Measurements from ENCODE around the gene IFNB1. TPM values are rescaled to one million over a fixed set of nuclear protein-coding genes. Genes with fewer than 3 reads are reported as not detected.
A peak's percentile ranks its signal among the peaks of the same experiment; 100 is the strongest.

Gene IFNB1
- total RNA-seq, 4 donors from 2014 or later: not detected

DNA sequence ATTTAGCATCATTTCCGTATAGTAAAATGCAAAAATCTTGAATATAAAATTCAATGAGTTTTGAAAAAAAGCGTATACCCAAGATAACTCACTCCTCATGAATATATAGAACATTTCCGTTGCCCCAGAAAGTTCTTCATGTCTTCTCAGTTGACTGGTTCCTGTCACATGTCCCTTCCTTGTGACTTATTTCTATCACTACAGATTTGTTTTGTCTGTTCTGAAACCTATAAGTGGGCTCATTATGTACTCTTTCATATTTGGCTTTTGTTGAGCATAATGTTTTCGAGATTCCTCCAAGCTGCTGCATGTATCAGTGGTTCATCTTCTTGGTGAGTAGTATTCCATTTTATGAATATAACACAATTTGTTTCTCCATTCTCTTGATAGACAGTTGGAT, 35.3 kb downstream of the IFNB1 start:
- H3K4me1 ChIP-seq: no peaks in the 10 kb centered on the region
- H3K27ac ChIP-seq: no peak overlapping the region
- no peaks in the 10 kb centered on the region for H3K27me3 ChIP-seq
- no peaks in the 10 kb centered on the region for H3K9me3 ChIP-seq
- 90 to 95% methylated on average over 4 of the region's 4 CpGs for WGBS, 2 donors
- no peaks in the 10 kb centered on the region for H3K36me3 ChIP-seq
- no peak overlapping the region for H3K4me3 ChIP-seq (replicated peaks in 1 of 3)
- no peak for TF ChIP-seq POLR2A (IDR thresholded peaks at IDR 0.05)
- TF ChIP-seq, protein P1, sequence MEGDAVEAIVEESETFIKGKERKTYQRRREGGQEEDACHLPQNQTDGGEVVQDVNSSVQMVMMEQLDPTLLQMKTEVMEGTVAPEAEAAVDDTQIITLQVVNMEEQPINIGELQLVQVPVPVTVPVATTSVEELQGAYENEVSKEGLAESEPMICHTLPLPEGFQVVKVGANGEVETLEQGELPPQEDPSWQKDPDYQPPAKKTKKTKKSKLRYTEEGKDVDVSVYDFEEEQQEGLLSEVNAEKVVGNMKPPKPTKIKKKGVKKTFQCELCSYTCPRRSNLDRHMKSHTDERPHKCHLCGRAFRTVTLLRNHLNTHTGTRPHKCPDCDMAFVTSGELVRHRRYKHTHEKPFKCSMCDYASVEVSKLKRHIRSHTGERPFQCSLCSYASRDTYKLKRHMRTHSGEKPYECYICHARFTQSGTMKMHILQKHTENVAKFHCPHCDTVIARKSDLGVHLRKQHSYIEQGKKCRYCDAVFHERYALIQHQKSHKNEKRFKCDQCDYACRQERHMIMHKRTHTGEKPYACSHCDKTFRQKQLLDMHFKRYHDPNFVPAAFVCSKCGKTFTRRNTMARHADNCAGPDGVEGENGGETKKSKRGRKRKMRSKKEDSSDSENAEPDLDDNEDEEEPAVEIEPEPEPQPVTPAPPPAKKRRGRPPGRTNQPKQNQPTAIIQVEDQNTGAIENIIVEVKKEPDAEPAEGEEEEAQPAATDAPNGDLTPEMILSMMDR (IDR thresholded peaks at IDR 0.05): no peak
- intact Hi-C loops (cut with DNase I): no loop called here
- no peak for DNase-seq

DNA sequence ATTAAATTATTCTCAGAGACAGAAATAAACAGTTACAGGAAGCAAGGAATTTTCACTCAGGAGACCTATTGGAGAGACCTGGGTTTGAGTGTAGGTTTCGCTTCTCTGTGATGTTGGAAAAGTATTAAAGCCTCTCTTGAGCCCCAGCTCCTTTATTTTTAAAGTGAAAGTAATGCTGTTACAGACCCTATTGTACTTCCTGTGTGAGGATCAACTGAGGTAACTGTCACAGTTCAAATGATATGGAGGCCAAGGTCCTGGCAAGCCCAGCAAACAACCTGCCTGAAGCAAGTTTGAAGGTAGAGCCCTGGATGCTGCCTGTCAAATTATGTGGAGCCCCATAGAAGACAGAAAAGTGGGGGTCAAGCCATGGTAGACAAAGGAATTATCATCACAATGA, 38.4 kb downstream of the IFNB1 start:
- no peak overlapping the region for H3K4me3 ChIP-seq (replicated peaks in 1 of 3)
- H3K36me3 ChIP-seq: no peaks in the 10 kb centered on the region
- intact Hi-C loops (cut with DNase I): no loop called here
- no peaks in the 10 kb centered on the region for H3K4me1 ChIP-seq
- TF ChIP-seq, protein P1 (IDR thresholded peaks at IDR 0.05): no peak
- no peak for TF ChIP-seq POLR2A (IDR thresholded peaks at IDR 0.05)
- H3K27me3 ChIP-seq: no peaks in the 10 kb centered on the region
- WGBS, 2 donors: 91 to 96% methylated on average over 1 of the region's 1 CpG
- H3K27ac ChIP-seq: no peak overlapping the region
- no peaks in the 10 kb centered on the region for H3K9me3 ChIP-seq
- no peak for DNase-seq

DNA sequence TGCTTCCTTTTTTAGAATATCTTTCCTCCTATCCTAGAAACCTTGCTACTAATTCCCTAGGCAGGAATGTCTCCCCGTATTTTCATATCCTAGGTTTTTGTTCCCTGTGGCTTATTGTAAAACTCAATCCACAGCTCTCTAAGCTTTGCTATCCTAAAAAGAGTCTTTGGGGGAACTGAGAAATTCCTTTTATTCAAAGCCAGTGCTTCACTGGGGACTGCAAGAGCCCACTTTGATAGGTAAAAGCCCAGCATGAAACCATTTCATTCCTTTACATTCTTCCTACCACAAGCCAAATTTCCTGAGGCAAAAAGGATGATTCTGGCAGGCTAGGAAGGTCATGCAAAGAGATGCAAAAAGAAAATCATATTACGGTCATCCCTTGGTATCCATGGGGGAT, 40.5 kb downstream of the IFNB1 start:
- WGBS, 2 donors: 92 to 96% methylated on average over 2 of the region's 2 CpGs
- intact Hi-C loops (cut with DNase I): no loop called here
- Histone ChIP-seq H3K4me1 (no peaks in the 10 kb centered on the region), H3K27ac (no peak overlapping the region), H3K27me3 (no peaks in the 10 kb centered on the region), H3K4me3 (replicated peaks in 1 of 3) (no peak overlapping the region), H3K36me3 (no peaks in the 10 kb centered on the region), H3K9me3 (no peaks in the 10 kb centered on the region)
- no peak for TF ChIP-seq POLR2A (IDR thresholded peaks at IDR 0.05)
- TF ChIP-seq, protein P1 (IDR thresholded peaks at IDR 0.05): no peak
- DNase-seq: no peak

DNA sequence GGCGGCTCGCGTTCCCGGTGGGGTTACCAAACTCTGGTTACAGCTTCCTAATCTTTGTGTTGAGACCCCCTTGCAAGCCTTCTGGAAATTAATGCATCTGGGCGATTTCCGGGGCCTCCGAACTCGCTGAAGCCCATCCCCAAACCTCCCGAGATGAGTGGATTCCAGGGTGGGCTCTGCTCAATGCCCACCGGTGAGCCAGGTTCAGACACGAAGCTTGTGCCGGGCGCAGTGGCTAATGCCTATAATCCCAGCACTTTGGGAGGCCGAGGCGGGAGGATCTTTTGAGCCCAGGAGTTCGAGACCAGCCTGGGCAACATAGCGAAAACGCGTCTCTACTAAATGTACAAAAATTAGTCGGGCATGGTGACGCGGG, 45.9 kb downstream of the IFNB1 start:
- Histone ChIP-seq H3K4me1 (peaks cover 3 to 6% of the 10 kb centered on the region in 2 donors), H3K9me3 (no peaks in the 10 kb centered on the region), H3K27me3 (no peaks in the 10 kb centered on the region), H3K27ac (peak overlapping the region; percentile 78 to 94 (median 83)), H3K36me3 (no peaks in the 10 kb centered on the region), H3K4me3 (replicated peaks in 1 of 3) (peak overlapping the region in 2 of 3 donors; percentile 14 to 32)
- intact Hi-C loops (cut with DNase I): no loop called here
- WGBS, 2 donors: 74 to 86% methylated on average over 18 to 22 of the region's 22 CpGs
- no peak for DNase-seq
- TF ChIP-seq POLR2A (IDR thresholded peaks at IDR 0.05): no peak
- TF ChIP-seq, protein P1 (IDR thresholded peaks at IDR 0.05): no peak

DNA sequence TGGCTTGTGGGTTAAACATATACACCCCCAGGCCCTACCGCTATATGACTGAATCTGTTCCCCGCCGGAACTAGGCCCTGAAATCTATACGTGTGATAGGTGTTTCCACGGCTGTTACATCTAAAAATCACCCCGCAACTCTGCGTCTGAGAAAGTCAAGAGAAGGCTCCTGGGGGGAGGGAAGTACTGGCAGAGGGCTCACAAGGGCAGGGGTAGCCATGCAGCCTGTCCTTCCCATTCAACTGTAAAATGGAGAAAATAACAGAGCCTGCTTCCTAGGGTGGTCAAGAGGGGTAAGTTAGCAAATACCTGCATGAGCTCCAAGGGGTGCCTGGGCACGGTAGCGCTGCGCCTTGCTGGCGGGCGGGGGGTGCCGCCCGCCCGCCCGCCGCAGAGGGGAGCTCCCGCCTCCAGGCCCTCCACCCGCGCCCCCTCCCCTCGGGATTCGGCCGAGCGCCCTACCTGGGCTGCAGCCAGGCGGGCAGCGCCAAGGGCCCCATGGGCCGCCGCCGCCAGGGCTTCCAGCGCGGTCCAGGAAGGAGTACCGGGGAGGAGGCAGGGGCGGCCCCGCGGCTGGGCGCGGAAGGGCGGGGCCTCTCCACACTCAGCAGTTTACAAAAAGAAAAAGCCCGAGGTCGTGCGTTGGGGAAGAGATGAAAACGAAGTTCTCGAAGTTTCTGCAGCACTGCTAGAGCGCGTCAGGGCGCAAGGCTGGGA, 46.5 kb downstream of the IFNB1 start, which contains the start of gene HACD4:
TSS of gene HACD4 (minus strand) at position 550 of the 717 bp plus-strand sequence. CDS start at position 500, 50 bp downstream.
- intact Hi-C loops (cut with DNase I): no loop called here
- no peaks in the 10 kb centered on the region for H3K9me3 ChIP-seq
- no peaks in the 10 kb centered on the region for H3K36me3 ChIP-seq
- peak in 1 of 2 donors; percentile 28 for TF ChIP-seq POLR2A (IDR thresholded peaks at IDR 0.05)
- TF ChIP-seq, protein P1 (IDR thresholded peaks at IDR 0.05): peak in 2 of 6 experiments; percentile 5 to 15
- peak; percentile 90 to 92 for DNase-seq
- H3K4me3 ChIP-seq (replicated peaks in 1 of 3): peak within 1 kb of the TSS in 2 of 3 donors; percentile 14 to 32
- H3K27ac ChIP-seq: peak within 1 kb of the TSS; percentile 78 to 94 (median 83)
- H3K27me3 ChIP-seq: no peaks in the 10 kb centered on the region
- peaks cover 3 to 6% of the 10 kb centered on the region in 2 donors for H3K4me1 ChIP-seq
- WGBS, 2 donors: 6 to 7% methylated on average over 19 to 39 of the region's 46 CpGs
